Ammon's horn (tissue), 1 donor: ENCODE results near the gene PLCB1.
"Not testable (repeated sequence)": the region's sequence is repeated elsewhere in the genome, so short reads cannot be mapped to it uniquely, and the experiment has no call there.

Experiments
- DNase-seq: peaks from one replicate; pipeline ENCODE4 v3.0.0-alpha.2; 2016; ENCODE audit warnings: low spot score

The PLCB1 gene

DNA sequence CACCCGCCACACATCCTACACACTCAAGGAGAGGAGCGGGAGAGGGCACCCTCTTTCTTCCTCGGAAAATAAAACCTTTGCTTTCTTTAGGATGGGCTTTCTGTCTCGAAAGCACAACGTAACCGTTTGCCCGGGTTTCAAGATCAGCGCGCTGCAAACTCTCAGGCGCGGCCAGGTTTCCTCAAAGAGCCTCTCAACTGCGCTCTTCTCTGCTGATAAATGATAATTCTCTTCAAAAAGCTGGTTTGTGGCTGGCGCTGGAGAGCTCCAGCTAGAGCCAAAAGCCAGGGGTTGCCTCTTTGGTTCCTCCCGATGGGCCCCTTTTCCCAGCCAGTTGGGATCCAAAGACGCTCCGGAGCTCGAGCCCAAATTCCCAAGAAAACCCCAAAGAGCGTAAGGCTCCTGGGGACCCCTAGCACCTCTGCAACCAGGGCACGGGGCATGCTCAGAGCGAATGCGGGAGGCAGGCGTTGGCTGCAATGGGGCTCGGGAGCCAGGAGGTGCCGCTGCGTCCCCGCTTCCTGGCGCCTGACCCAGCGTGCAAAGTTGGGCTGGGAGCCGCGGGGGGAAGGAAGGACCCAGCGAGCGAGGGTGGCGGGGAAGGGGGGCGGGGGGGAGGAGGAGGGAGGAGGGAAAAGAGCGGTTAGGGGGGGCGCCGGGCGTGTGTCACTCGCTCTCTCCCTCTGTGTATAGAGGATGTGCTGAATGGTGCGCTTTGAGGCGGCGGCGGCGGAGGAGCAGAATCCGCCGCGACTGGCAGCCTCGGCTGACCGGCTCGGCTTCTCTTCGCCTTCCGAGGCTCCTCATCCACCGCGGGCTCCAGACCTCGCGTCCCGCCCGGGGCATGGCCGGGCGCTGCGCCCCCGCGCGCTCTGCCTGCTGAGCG lies at the start of gene PLCB1:
PLCB1 (plus strand) TSS at position 669 of the 886 bp plus-strand sequence. CDS start 386 bp downstream, outside the sequence.
- peak; percentile 91 for DNase-seq

DNA sequence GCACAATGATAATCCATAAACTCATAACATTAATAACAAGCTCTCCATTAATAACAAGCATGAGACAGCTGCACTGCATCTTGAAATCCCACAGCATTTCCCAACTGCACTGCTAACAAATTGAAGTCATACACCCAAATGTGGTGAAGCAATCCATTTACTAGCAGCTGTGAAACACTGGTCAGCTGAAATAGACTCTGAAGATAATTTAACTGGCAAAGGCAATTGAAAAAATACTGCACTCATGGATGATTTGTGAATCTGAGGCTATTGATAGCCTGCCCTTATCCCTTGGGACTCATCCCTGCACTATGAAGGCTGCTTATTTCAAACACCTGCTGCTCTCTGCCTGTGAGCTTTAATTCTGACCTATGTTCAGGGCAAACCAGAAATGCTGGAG lies 49.1 kb upstream of the PLCB1 start:
- peak; percentile 17 for DNase-seq

DNA sequence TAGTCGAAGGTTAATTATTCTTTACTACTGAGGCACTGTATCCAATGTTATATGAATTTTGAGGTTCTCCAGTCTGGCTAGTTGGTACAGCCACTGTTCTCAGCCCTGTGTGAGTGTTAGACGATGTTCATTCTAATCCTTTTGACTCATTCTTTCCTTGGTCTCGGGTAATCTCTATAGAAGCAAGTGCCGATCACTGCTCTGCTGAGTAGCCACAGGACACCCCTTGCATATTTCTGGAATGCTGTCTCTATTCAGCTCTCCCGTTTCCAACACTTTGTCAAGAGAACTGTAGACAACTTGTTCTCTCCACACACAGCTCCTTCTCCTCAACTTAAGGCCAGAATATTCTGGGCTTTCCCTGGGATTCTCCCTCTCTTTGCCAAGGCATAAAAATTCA lies 42.4 kb upstream of the PLCB1 start:
- no peak for DNase-seq

DNA sequence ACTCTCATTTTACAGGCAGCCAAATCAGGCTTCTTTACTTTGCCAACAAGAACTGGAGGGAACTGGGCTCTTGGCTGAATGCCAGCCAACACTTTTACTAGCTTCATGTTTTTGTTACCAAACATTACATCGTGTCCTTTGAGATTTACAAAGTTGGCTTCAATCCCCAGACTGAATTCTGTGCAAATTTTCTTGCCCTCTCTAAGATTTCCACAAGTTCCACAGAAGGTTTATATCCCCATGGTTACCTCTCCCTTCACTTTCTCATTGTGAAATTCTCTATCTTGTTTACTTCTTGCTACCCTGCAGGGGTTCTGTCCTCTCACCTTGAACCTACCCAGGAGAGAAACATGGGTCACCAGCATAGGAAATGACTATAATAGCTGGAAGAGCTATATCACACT lies 37.6 kb upstream of the PLCB1 start:
- DNase-seq: peak; percentile 67

DNA sequence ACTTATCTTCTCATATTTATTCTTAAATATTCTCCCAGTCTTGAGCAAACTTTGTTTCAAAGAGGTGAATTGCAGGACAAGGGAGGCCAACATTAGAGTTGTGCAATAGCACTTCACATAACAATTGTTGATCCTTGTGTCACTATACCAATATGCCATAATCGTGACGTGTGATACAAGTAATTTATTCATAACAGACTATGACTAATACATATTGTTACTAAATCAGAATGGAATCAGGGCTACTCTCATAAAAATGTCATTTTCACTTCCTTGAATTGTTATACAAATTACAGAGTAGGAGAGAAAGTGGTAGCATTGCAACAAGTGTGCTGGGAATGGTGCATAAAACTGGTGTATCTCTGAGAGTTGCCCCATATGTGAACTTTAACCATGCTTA lies 37.2 kb upstream of the PLCB1 start:
- DNase-seq: no peak

DNA sequence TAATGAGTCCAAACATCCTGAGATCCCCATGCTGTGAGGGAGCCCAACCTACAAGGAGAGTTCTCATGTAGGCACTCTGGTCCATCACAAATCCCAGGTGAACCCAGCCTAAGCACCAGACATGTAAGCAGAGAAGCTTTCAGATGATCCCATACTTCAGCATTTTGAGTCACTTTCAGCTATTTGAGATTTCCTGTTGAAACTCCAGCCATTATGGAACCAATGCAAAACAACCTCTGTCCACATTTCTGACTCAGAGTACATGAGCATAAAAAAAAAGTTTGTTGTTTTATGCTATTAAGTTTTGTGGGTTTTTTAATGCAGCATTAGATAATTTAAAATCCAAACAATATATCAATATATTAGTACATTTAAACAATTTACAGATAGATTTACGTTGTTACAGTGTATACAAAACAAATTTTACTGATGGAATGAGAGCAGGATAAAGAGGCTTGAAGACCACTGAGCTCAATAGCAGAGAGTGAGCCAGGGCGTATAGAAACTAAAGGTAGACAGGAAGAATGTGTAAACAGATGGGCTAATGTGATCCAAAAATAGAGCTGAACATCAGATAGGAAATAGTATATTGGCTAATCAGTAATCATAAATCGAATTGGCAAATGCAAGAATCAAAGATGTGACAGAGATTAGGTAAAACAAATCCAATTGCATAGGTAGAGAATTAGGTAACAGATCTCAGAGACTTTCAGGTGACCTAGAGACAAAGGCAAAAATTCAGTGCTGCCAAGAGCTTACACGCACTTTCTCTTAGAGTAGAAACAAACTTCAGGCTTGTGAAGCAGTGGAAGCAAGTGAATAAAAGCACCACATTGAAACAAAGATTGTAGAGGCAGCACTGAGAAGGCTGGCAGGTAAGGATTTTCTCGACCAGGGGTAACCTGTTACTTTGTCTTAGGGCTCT lies 36.2 kb upstream of the PLCB1 start:
- DNase-seq: no peak

DNA sequence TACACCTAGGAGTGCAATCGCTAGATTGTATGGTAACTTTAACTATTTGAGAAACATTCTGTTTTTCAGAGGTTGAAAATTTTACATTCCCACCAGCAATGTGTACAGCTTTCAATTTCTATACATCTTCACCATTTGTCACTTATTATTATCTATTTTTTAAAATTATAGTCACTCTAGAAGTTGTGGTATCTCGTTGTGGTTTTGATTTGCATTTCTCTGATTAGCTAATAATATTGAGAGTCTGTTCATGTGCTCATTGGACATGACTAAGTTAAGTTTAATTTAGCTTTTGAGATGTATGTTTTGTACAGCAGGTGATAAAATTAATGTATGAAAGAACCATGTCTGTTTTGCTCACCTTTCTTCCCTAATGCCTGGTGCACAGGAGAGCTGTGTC lies 34.8 kb upstream of the PLCB1 start:
- no peak for DNase-seq

DNA sequence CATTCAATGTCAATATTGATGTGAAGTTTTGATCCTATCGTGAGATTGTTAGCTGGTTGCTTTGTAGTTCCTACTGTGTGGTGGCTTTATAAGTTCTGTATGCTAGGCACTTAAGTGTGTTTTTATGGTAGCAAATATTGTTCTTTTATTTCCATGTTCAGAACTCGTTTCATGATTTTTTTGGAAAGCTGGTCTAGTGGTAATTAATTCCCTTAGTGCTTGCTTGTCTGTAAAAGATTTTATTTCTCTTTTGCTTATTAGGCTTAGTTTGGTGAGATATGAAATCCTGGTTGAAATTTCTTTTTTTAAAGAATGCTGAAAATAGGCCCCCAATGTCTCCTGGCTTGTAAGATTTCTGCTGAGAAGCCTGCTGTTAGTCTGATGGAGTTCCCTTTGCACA lies 27.8 kb upstream of the PLCB1 start:
- no peak for DNase-seq

DNA sequence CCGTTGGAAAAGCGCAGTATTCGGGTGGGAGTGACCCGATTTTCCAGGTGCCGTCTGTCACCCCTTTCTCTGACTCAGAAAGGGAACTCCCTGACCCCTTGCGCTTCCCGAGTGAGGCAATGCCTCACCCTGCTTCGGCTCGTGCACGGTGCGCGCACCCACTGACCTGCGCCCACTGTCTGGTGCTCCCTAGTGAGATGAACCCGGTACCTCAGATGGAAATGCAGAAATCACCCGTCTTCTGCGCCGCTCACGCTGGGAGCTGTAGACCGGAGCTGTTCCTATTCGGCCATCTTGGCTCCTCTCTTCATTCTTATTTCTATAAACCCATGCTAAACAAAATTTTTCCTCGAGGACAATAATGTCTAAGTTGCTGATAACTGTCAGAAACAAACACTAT lies 17.5 kb upstream of the PLCB1 start:
- not testable (repeated sequence) for DNase-seq

DNA sequence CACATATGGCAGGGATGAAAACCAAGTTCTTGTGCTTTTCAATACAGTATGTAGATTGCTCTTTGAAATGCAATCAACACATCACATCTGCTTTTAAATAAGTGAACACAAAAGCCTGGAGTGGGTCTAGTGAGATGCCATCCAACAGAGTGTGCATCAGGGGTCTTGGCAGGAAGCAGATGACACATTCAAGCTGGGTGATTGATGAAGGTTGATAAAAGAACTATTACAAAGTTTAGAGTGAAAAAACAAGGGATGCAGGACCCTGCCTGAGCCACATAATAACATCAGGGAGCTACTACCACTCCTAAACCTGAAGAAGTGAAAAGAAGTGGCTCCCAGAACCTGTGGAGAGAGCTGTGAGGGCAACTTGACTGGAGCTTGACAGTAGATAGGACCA lies 16.6 kb upstream of the PLCB1 start:
- DNase-seq: no peak

DNA sequence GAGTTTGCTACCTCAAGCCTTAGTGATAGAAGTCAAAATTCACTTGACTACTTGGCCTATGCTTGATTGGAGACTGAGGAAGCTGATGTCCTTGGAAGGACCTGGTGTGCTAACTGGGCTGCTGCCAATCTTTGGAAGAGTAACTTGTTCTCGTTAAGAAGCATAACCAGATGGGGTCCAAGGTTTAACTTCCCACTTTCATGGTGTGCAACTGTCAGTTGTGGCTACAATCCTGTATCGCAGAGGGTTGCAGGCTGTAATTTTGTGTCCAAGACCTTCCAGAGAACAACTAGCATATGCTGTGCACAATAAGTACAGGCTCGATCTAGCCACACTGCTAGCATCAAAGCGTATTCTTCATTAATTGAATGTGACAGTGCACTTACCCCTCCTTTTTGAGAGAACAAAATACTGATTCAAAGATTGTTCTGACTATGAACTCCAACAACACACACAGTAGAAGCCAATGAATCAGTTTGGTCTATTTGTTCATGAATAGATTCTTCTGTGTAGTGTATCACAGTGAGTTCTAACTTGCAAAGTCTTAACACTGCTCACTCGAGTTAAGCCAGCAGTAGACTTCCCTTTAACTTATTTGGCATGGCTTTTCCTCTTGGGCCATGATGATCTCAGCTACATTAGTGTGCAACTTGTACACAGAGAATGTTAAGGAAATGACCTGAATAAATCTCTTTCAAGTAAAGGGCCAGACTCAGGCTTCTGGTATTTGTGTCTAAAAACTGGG lies 15.8 kb upstream of the PLCB1 start:
- peak; percentile 8 for DNase-seq

DNA sequence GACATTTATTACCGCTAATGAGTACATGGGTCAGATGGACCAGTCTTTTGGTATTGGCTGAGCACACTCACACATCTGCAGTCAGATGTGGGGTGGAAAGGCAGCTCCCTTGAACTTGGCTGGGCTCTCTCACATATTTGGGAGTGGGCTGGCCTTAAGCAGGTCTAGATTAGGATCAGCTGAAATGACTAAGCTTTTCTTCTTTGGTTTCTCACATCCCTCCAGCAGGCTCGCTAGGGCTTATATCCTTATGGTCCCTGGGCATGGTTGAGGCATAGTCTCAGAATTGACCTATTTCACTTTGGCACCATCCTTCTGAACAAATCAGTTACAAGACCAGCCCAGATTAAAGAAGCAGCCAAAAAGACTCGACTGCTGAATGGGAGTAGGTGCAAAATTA lies 14.4 kb upstream of the PLCB1 start:
- no peak for DNase-seq

DNA sequence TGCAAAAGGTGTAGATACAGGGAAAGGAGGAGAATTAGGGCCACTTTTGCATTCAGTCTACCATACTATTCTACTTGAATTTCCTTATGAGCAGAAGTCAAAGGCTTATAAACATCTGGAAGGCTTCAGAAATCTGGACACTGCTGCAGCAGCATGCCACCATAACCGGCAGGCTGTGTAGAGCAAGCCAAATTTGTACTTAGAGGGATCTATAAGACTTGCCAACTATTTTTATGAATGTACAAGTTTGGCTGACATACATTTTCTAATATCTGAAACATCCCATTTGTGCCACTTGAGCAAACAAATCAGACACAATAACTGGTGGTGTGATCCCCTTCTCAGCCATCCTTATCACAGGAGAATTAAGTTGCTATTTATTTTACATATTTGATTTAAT lies 14.0 kb upstream of the PLCB1 start:
- DNase-seq: no peak

DNA sequence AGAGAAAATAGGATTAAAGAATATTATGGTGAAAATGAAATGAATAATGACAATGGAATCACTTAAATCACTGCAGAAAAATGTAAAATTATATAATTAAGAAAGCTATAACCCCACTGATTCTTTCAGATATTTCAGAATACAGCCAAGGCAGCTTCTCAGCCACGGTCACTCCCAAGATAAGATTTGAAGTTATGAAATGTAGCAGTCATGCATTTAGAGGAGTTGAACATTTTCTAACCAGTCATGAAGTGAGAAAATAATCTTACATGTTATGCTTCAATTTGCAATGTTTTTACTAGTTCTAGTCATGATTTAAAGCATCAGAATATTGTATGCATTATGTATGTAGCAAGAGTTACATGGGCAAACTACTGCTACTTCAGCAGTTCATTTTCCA lies 13.3 kb upstream of the PLCB1 start:
- no peak for DNase-seq

DNA sequence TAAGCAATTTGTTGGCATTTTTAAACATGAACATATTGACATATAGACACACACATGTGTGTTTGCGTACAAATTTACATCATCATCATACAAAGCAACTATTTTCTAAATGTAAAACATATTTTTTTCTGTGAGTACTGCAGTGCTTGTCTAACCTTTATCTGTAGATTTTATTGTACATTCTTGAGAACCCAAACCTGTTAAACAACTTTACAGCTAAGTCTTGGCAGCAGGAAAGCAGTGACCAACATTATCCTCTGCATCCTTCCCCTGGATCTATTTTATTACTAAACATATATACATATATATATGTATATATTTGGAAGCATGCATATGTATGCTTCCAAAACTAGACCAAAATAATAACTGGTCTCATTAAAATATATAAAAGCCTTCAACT lies 10.4 kb upstream of the PLCB1 start:
- no peak for DNase-seq

DNA sequence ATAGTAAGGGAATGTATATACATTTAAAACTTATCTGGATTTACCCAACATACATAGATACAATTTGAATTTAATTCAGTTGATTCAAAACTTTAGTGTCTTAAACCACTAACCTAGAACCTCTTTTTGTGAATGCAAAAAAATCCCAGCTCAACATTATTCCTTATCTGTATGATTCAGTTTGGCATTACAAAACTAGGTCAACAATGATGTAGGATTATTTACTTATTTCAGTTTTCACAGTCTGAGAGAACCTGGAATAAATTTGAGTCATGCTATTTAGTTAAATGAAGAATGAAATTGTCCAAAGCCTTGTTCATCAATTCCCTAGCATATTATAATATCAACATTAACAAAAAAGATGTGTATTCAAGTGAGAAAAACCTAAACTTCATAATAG lies 7.4 kb upstream of the PLCB1 start:
- no peak for DNase-seq

DNA sequence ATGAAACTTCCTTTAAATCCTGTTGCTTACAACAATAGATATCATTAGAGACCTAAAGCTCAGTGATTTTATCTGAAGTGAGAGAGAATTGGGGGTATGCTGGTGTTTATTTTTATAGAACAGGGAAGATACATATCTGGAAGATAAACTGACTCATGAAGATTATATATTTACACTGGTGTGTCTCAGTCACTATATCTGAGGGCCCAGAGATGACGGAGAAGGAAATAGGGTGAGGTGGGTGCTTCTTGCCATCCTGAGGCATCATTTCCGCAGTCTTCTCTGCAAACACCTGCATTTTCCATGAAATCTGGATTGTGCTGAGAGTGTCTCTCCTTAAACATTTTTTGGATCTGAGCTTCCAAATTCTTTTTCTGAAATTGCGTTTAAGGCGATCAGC lies 5.9 kb upstream of the PLCB1 start:
- no peak for DNase-seq

DNA sequence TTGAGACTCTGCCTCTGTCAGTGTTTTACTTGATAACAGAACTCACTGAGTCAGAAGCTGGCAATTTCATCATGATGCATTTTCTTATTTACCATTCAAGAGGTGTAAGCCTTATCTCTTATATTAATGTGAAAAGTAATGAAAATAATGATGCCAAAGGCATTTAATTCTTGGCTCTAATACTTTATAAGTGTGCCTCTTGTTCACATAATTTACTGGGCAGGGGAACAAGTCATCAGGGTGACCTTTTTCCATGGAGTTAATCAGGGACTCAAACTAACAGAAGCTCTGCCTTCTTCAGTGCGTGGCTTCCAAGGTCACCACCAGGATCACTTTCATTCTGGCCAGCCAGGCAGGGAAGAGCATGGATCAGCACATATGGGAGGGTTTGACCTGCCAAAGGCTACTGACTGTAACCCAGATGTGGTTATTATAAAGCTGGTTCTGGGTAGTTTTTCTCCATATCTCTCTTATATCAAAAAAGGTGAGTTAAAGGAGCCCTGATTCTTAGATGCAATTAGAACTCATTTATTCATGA lies 5.2 kb upstream of the PLCB1 start:
- DNase-seq: no peak

DNA sequence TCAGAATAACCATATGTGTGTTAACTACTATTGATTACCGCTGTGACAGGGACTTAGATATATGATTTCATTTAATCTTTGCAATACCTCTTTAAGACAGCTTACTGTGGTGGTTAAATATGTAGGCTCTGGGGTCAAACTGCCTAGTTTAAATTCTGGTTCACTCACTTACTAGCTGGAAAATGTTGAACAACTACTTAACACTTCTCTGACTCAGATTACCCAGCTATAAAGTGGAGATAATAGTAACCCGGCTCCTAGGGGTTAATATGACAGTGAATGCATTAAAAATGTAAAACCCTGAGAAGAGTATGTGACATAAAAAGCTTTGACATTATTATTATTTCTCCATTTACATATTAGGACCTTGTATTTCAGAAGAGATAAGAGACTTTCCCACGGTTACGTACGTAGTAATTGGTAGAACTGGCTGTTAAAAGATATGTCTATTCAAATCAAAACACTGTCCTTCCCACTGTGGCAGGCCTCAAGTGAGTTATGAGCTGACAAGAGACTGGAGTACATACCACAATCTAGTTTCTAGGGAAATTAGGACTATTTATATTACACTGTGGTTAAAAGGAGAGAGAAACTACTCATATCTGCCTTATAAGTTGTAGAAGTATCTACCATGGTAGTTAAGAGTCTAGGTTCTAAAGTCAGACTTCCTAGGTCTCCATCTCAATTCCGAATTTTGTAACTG lies 4.4 kb upstream of the PLCB1 start:
- no peak for DNase-seq

DNA sequence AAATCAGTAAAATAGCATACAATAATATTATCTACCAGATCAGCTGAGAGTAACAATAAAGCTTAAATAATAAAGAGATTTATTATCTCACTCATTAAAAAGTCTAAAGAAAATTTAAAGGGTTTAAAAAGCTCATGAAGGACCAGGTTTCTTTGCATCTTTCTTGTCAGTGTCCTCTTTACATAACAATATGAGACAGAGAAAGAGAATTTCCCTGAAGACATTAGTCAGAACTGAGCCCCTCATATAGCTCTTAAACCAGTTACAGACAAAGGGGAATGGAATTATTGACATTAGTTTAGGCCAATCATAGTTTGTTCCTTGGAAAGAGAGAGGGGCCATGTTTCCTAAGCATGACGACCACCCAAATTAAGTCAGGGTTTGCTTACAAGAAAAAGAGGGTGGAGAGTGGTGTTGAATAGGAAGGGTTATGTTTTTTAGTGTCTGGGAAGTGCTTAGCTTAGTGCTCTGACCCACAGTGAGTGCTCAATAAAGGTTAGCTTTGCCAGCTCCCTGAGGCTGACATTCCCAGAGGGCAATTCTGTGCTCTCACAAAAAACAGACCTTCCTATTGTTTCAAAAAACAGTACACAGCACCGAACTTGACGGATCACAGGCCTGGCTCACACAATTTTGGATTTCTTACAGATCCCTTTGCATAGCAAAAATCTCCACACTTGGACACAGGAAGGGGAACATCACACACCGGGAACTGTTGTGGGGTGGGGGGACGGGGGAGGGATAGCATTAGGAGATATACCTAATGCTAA lies 3.6 kb upstream of the PLCB1 start:
- no peak for DNase-seq
